Smooth muscle cell (in vitro differentiated cells): ENCODE measurements around the gene FSD1. TPM values are rescaled to one million over a fixed set of nuclear protein-coding genes. Genes with fewer than 3 reads are reported as not detected.

Experiments used
- DNase-seq: peaks from one replicate; lab custom pipeline; 2025; ENCODE audit not compliant: unreplicated experiment; lab: John Stamatoyannopoulos, UW
- H2AFZ ChIP-seq: fragments of 200-600 bp; sonication (generic); 2 replicates; pipeline ENCODE4 v1.6.0; 2016; ENCODE audit warnings: antibody characterized with exemption, low read depth, mild to moderate bottlenecking
- H3F3A ChIP-seq: fragments of 200-600 bp; sonication (generic); 2 replicates; pipeline ENCODE4 v1.6.0; 2017; ENCODE audit warnings: antibody characterized with exemption, low read depth
- H3K27ac ChIP-seq: fragments of 200-600 bp; sonication (generic); 2 replicates; pipeline ENCODE4 v1.5.1; 2016; ENCODE audit warnings: low read depth, mild to moderate bottlenecking
- H3K27me3 ChIP-seq: fragments of 200-600 bp; sonication (generic); 2 replicates; pipeline ENCODE4 v1.6.1; 2016; ENCODE audit warnings: low read depth, mild to moderate bottlenecking
- H3K36me3 ChIP-seq: fragments of 200-600 bp; sonication (generic); 2 replicates; pipeline ENCODE4 v1.5.1; 2016; ENCODE audit warnings: low read depth
- H3K4me1 ChIP-seq: fragments of 200-600 bp; sonication (generic); 2 replicates; pipeline ENCODE4 v1.5.1; 2016; ENCODE audit warnings: low read depth
- H3K4me2 ChIP-seq: fragments of 200-600 bp; sonication (generic); 2 replicates; pipeline ENCODE4 v1.6.0; 2016; ENCODE audit warnings: mild to moderate bottlenecking
- H3K4me3 ChIP-seq: fragments of 200-600 bp; sonication (generic); 2 replicates; pipeline ENCODE4 v1.5.1; 2016; ENCODE audit warnings: mild to moderate bottlenecking
- H3K79me2 ChIP-seq: fragments of 200-600 bp; sonication (generic); 2 replicates; pipeline ENCODE4 v1.6.0; 2016; ENCODE audit warnings: low read depth, mild to moderate bottlenecking
- H3K9ac ChIP-seq: fragments of 200-600 bp; sonication (generic); 2 replicates; pipeline ENCODE4 v1.6.0; 2016; ENCODE audit warnings: low read depth
- H3K9me3 ChIP-seq: fragments of 200-600 bp; sonication (generic); replicated peaks from 2 replicates; pipeline ENCODE4 v1.5.1; 2016; ENCODE audit warnings: low read depth
- H4K20me1 ChIP-seq: fragments of 200-600 bp; sonication (generic); 2 replicates; pipeline ENCODE4 v1.6.0; 2016; ENCODE audit warnings: low read depth
- CTCF ChIP-seq: fragments of 200-600 bp; sonication (generic); IDR thresholded peaks from 2 replicates; pipeline ENCODE4 v1.5.1; 2017; ENCODE audit warnings: borderline replicate concordance, mild to moderate bottlenecking, antibody characterized with exemption; ENCODE audit not compliant: insufficient read depth, poor library complexity, severe bottlenecking
- WGBS: methylation state at CpG from one replicate; pipeline ENCODE4 v1.1.7; 2016; ENCODE audit warnings: low lambda C conversion rate; 5-methylcytosine and 5-hydroxymethylcytosine counted together
- polyA plus RNA-seq: library from polyadenylated mRNA; unstranded; fragments of >200 nt; fragmentation: Nextera tagmentation; extraction: Ambion mirVana; gene quantifications from 2 replicates; pipeline ENCODE4 v1.2.1, GENCODE V29; 2016
- total RNA-seq: library from RNA; depleted of rRNA; stranded (reverse); fragments of >200 nt; gene quantifications from 2 replicates; pipeline ENCODE4 v1.2.3, GENCODE V29; 2014

The FSD1 gene
- total and polyA plus RNA-seq, 2 experiments from 2014 or later: 9.9 to 16.5 TPM

- no peak overlapping the region for H3K9ac ChIP-seq
- H3K4me3 ChIP-seq: no peak overlapping the region
- H3F3A ChIP-seq: peaks cover 7% of the 10 kb centered on the region
- no peak for TF ChIP-seq CTCF
- WGBS: 97% methylated on average over 9 of the region's 9 CpGs
- H4K20me1 ChIP-seq: peaks cover 3% of the 10 kb centered on the region
- no peaks in the 10 kb centered on the region for H3K36me3 ChIP-seq
- DNase-seq: no peak
- H3K27me3 ChIP-seq: no peaks in the 10 kb centered on the region
- H3K27ac ChIP-seq: no peak overlapping the region
- H3K9me3 ChIP-seq: no peaks in the 10 kb centered on the region
- no peak overlapping the region for H2AFZ ChIP-seq
- H3K4me2 ChIP-seq: no peak overlapping the region
- H3K4me1 ChIP-seq: no peaks in the 10 kb centered on the region
- H3K79me2 ChIP-seq: no peaks in the 10 kb centered on the region
These were observed 46.3 kb downstream of the FSD1 start for GRCh38 chr19:4350726-4351125.

- Histone ChIP-seq H3K27ac (no peak overlapping the region), H4K20me1 (peaks cover 3% of the 10 kb centered on the region), H3K4me3 (no peak overlapping the region), H3K9me3 (no peaks in the 10 kb centered on the region), H3K9ac (no peak overlapping the region), H2AFZ (no peak overlapping the region), H3K79me2 (no peaks in the 10 kb centered on the region), H3K27me3 (no peaks in the 10 kb centered on the region), H3K4me2 (no peak overlapping the region), H3K36me3 (no peaks in the 10 kb centered on the region), H3K4me1 (no peaks in the 10 kb centered on the region), H3F3A (peaks cover 5% of the 10 kb centered on the region)
- TF ChIP-seq CTCF: peak; percentile 99
- 52% methylated on average over 8 of the region's 9 CpGs for WGBS
- peak; percentile 7 for DNase-seq
These were observed 48.3 kb downstream of the FSD1 start for GRCh38 chr19:4352701-4353121.

- H3K27me3 ChIP-seq: no peaks in the 10 kb centered on the region
- no peak for DNase-seq
- H3K9ac ChIP-seq: no peak overlapping the region
- H3K4me3 ChIP-seq: no peak overlapping the region
- no peaks in the 10 kb centered on the region for H3K9me3 ChIP-seq
- no peaks in the 10 kb centered on the region for H3K79me2 ChIP-seq
- H3K36me3 ChIP-seq: no peaks in the 10 kb centered on the region
- TF ChIP-seq CTCF: no peak
- no peak overlapping the region for H3K27ac ChIP-seq
- H3F3A ChIP-seq: peaks cover 2% of the 10 kb centered on the region
- H4K20me1 ChIP-seq: peaks cover 3% of the 10 kb centered on the region
- no peak overlapping the region for H2AFZ ChIP-seq
- no peak overlapping the region for H3K4me2 ChIP-seq
- no peaks in the 10 kb centered on the region for H3K4me1 ChIP-seq
- 96% methylated on average over 12 of the region's 12 CpGs for WGBS
These were observed 49.9 kb downstream of the FSD1 start for GRCh38 chr19:4354282-4354681.

- no peak overlapping the region for H2AFZ ChIP-seq
- H3F3A ChIP-seq: peaks cover 2% of the 10 kb centered on the region
- H3K9me3 ChIP-seq: no peaks in the 10 kb centered on the region
- H3K27me3 ChIP-seq: no peaks in the 10 kb centered on the region
- H3K27ac ChIP-seq: no peak overlapping the region
- no peaks in the 10 kb centered on the region for H3K36me3 ChIP-seq
- no peak for DNase-seq
- no peaks in the 10 kb centered on the region for H3K79me2 ChIP-seq
- H3K4me3 ChIP-seq: no peak overlapping the region
- WGBS: 93% methylated on average over 16 of the region's 17 CpGs
- TF ChIP-seq CTCF: no peak
- peaks cover 3% of the 10 kb centered on the region for H4K20me1 ChIP-seq
- H3K4me1 ChIP-seq: no peaks in the 10 kb centered on the region
- H3K4me2 ChIP-seq: no peak overlapping the region
- H3K9ac ChIP-seq: no peak overlapping the region
These were observed 50.5 kb downstream of the FSD1 start for GRCh38 chr19:4354897-4355296.
